ENCODE results near the gene LOXHD1. TPM values are rescaled to one million over a fixed set of nuclear protein-coding genes. Genes with fewer than 3 reads are reported as not detected.
A peak's percentile ranks its signal among the peaks of the same experiment; 100 is the strongest.

Gene LOXHD1
- total RNA-seq, 1 donor = not detected

- TF ChIP-seq CTCF (IDR thresholded peaks at IDR 0.05; ENCODE audit: insufficient read depth, low read length) = no peak
- DNase-seq (ENCODE audit: low read depth) = no peak
- no peak overlapping the region for H3K4me3 ChIP-seq (ENCODE audit: low read depth, low read length)
These were observed 18.1 kb upstream of the LOXHD1 start for GRCh38 chr18:46675112-46675511.

GRCh38 chr18:46672062-46672970 lies 15.3 kb upstream of the LOXHD1 start:
- DNase-seq (ENCODE audit: low read depth) = no peak
- H3K4me3 ChIP-seq (ENCODE audit: low read depth, low read length) = no peak overlapping the region
- no peak for TF ChIP-seq CTCF (IDR thresholded peaks at IDR 0.05; ENCODE audit: insufficient read depth, low read length)

- no peak for DNase-seq (ENCODE audit: low read depth)
- H3K4me3 ChIP-seq (ENCODE audit: low read depth, low read length) = no peak overlapping the region
- no peak for TF ChIP-seq CTCF (IDR thresholded peaks at IDR 0.05; ENCODE audit: insufficient read depth, low read length)
These were observed 11.7 kb upstream of the LOXHD1 start for GRCh38 chr18:46668694-46669093.

- DNase-seq (ENCODE audit: low read depth) = no peak
- TF ChIP-seq CTCF (IDR thresholded peaks at IDR 0.05; ENCODE audit: insufficient read depth, low read length) = no peak
- no peak overlapping the region for H3K4me3 ChIP-seq (ENCODE audit: low read depth, low read length)
These were observed 11.1 kb upstream of the LOXHD1 start for GRCh38 chr18:46668135-46668534.

GRCh38 chr18:46663539-46663938 lies 6.5 kb upstream of the LOXHD1 start:
- no peak for TF ChIP-seq CTCF (IDR thresholded peaks at IDR 0.05; ENCODE audit: insufficient read depth, low read length)
- DNase-seq (ENCODE audit: low read depth) = no peak
- no peak overlapping the region for H3K4me3 ChIP-seq (ENCODE audit: low read depth, low read length)

GRCh38 chr18:46660957-46661749 lies 4.1 kb upstream of the LOXHD1 start:
- peak; percentile 42 for DNase-seq (ENCODE audit: low read depth)
- TF ChIP-seq CTCF (IDR thresholded peaks at IDR 0.05; ENCODE audit: insufficient read depth, low read length) = no peak
- H3K4me3 ChIP-seq (ENCODE audit: low read depth, low read length) = no peak overlapping the region
